Nephron (organoid): ENCODE results near the gene SEC22A.
A peak's percentile ranks its signal among the peaks of the same experiment; 100 is the strongest.

ENCODE experiments used
- H3K27ac Mint-ChIP-seq, 3 experiments: 2 replicates each; pipeline ENCODE4 v1.8.0; 2020; ENCODE audit warnings: mixed read lengths in 3 of 3, mild to moderate bottlenecking in 2 of 3, moderate library complexity in 1 of 3
- H3K27me3 Mint-ChIP-seq: 2 replicates; pipeline ENCODE4 v1.8.0; 2021; ENCODE audit warnings: low read depth, mild to moderate bottlenecking, moderate library complexity, mixed read lengths
- H3K36me3 Mint-ChIP-seq: 2 replicates; pipeline ENCODE4 v1.8.0; 2020; ENCODE audit warnings: low read depth, mixed read lengths
- H3K4me1 Mint-ChIP-seq: 2 replicates; pipeline ENCODE4 v1.8.0; 2020; ENCODE audit warnings: mixed read lengths
- H3K4me3 Mint-ChIP-seq, 3 experiments: 2 replicates each; pipeline ENCODE4 v1.8.0; 2020; ENCODE audit warnings: mild to moderate bottlenecking in 3 of 3, mixed read lengths in 3 of 3, moderate library complexity in 2 of 3
- H3K9me3 Mint-ChIP-seq: 2 replicates; pipeline ENCODE4 v1.8.0; 2020; ENCODE audit warnings: mixed read lengths
- CTCF ChIP-seq, 3 experiments: fragments of 200-600 bp; sonication (generic); IDR thresholded peaks; one replicate each; pipeline ENCODE4 v1.5.0; 2021; ENCODE audit warnings: antibody characterized with exemption in 3 of 3; ENCODE audit not compliant: unreplicated experiment in 3 of 3

The SEC22A gene

GRCh38 chr3:123168122-123168521, 33.6 kb upstream of the SEC22A start:
- peaks cover 36% of the 10 kb centered on the region for H3K36me3 Mint-ChIP-seq
- H3K27ac Mint-ChIP-seq: no peak overlapping the region
- no peaks in the 10 kb centered on the region for H3K27me3 Mint-ChIP-seq
- no peak for TF ChIP-seq CTCF (IDR thresholded peaks at IDR 0.05; ENCODE audit: unreplicated experiment in 3 of 3)
- H3K9me3 Mint-ChIP-seq: peaks cover 10% of the 10 kb centered on the region
- peaks cover 4% of the 10 kb centered on the region for H3K4me1 Mint-ChIP-seq
- H3K4me3 Mint-ChIP-seq: no peak overlapping the region

GRCh38 chr3:123168605-123169004, 33.1 kb upstream of the SEC22A start:
- Mint-ChIP-seq H3K27me3 (no peaks in the 10 kb centered on the region), H3K27ac (peak overlapping the region in 1 of 3 experiments; percentile 86), H3K4me3 (no peak overlapping the region), H3K9me3 (peaks cover 10% of the 10 kb centered on the region), H3K4me1 (peaks cover 4% of the 10 kb centered on the region), H3K36me3 (peaks cover 32% of the 10 kb centered on the region)
- TF ChIP-seq CTCF (IDR thresholded peaks at IDR 0.05; ENCODE audit: unreplicated experiment in 3 of 3): no peak

GRCh38 chr3:123169492-123169929, 32.2 kb upstream of the SEC22A start:
- H3K27ac Mint-ChIP-seq: peak overlapping the region; percentile 71 to 86 (median 83)
- peaks cover 10% of the 10 kb centered on the region for H3K9me3 Mint-ChIP-seq
- no peaks in the 10 kb centered on the region for H3K27me3 Mint-ChIP-seq
- H3K4me1 Mint-ChIP-seq: peaks cover 4% of the 10 kb centered on the region
- H3K36me3 Mint-ChIP-seq: peaks cover 26% of the 10 kb centered on the region
- H3K4me3 Mint-ChIP-seq: no peak overlapping the region
- TF ChIP-seq CTCF (IDR thresholded peaks at IDR 0.05; ENCODE audit: unreplicated experiment in 3 of 3): no peak

- no peak for TF ChIP-seq CTCF (IDR thresholded peaks at IDR 0.05; ENCODE audit: unreplicated experiment in 3 of 3)
- Mint-ChIP-seq H3K36me3 (peaks cover 21% of the 10 kb centered on the region), H3K9me3 (peaks cover 7% of the 10 kb centered on the region), H3K4me1 (peaks cover 4% of the 10 kb centered on the region), H3K27ac (peak overlapping the region; percentile 71 to 86 (median 83)), H3K27me3 (no peaks in the 10 kb centered on the region), H3K4me3 (no peak overlapping the region)
These were observed 31.8 kb upstream of the SEC22A start for GRCh38 chr3:123169930-123170329.

GRCh38 chr3:123180791-123181190, 21.0 kb upstream of the SEC22A start:
- peaks cover 3% of the 10 kb centered on the region for H3K9me3 Mint-ChIP-seq
- no peak overlapping the region for H3K4me3 Mint-ChIP-seq
- no peak for TF ChIP-seq CTCF (IDR thresholded peaks at IDR 0.05; ENCODE audit: unreplicated experiment in 3 of 3)
- H3K27me3 Mint-ChIP-seq: no peaks in the 10 kb centered on the region
- no peak overlapping the region for H3K27ac Mint-ChIP-seq
- H3K4me1 Mint-ChIP-seq: no peaks in the 10 kb centered on the region
- H3K36me3 Mint-ChIP-seq: no peaks in the 10 kb centered on the region

GRCh38 chr3:123186695-123187094, 15.0 kb upstream of the SEC22A start:
- Mint-ChIP-seq H3K4me1 (no peaks in the 10 kb centered on the region), H3K9me3 (no peaks in the 10 kb centered on the region), H3K27me3 (no peaks in the 10 kb centered on the region), H3K4me3 (no peak overlapping the region), H3K36me3 (no peaks in the 10 kb centered on the region), H3K27ac (no peak overlapping the region)
- TF ChIP-seq CTCF (IDR thresholded peaks at IDR 0.05; ENCODE audit: unreplicated experiment in 3 of 3): no peak
